Panc1 (cell line): Measurements from ENCODE around the gene GBP7.

ENCODE experiments used
- POLR2AphosphoS5 ChIP-seq: IDR thresholded peaks from 2 replicates; pipeline ENCODE4 v1.6.1; 2012; ENCODE audit warnings: mild to moderate bottlenecking, low read depth, low read length, moderate library complexity
- TCF7L2 ChIP-seq: IDR thresholded peaks from 2 replicates; pipeline ENCODE4 v1.6.1; 2011; ENCODE audit warnings: mild to moderate bottlenecking, low read depth, low read length, inconsistent platforms
- TF ChIP-seq, protein P1 (sequence below): fragments of 450-650 bp; IDR thresholded peaks from 2 replicates; pipeline ENCODE4 v1.5.1; 2017; ENCODE audit warnings: mild to moderate bottlenecking

DNA sequence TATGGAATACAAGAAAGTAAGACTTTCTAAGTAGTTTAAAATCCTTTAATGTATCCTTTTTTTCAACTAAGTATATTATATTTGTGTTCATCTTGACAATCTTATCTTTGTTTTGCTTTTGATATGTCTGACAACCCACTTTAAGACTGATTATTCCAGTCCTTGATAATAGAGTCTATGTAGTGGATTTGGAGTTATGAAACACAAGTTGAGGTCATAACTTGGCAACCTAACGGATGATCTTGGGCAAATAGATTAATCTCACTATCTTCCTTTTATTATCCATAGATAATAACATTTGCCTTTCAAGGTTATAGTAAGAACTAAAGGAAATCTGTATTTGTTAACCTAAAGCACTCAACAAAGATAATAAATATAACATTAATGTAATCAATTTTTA is 45.1 kb downstream of the GBP7 start:
- TF ChIP-seq, protein P1, sequence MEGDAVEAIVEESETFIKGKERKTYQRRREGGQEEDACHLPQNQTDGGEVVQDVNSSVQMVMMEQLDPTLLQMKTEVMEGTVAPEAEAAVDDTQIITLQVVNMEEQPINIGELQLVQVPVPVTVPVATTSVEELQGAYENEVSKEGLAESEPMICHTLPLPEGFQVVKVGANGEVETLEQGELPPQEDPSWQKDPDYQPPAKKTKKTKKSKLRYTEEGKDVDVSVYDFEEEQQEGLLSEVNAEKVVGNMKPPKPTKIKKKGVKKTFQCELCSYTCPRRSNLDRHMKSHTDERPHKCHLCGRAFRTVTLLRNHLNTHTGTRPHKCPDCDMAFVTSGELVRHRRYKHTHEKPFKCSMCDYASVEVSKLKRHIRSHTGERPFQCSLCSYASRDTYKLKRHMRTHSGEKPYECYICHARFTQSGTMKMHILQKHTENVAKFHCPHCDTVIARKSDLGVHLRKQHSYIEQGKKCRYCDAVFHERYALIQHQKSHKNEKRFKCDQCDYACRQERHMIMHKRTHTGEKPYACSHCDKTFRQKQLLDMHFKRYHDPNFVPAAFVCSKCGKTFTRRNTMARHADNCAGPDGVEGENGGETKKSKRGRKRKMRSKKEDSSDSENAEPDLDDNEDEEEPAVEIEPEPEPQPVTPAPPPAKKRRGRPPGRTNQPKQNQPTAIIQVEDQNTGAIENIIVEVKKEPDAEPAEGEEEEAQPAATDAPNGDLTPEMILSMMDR, result no peak
- TF ChIP-seq POLR2AphosphoS5 (no peak), TCF7L2 (no peak)
